Activated CD8-positive, alpha-beta memory T cell treated with anti-CD3 and anti-CD28 coated beads for 48 hours (primary cell): Measurements from ENCODE around the gene CCDC39.

ENCODE experiments used
- DNase-seq, 3 experiments: peaks; one replicate each; pipeline ENCODE4 v3.0.0-alpha.2; 2020; ENCODE audit warnings: low read depth in 2 of 3, low spot score in 2 of 3

Gene CCDC39

GRCh38 chr3:180679178-180680096, at the start of gene CCDC39:
Gene CCDC39, minus strand, starts transcription at chr3:180679489. Its CDS starts 109 bp downstream, at chr3:180679380.
- DNase-seq, result peak; percentile 24 to 54 (median 45)

GRCh38 chr3:180720012-180720411, 40.7 kb upstream of the CCDC39 start:
- no peak for DNase-seq

GRCh38 chr3:180707896-180708295, 28.6 kb upstream of the CCDC39 start:
- DNase-seq, result no peak

- no peak for DNase-seq
These were observed 26.3 kb upstream of the CCDC39 start for GRCh38 chr3:180705619-180706018.

DNA sequence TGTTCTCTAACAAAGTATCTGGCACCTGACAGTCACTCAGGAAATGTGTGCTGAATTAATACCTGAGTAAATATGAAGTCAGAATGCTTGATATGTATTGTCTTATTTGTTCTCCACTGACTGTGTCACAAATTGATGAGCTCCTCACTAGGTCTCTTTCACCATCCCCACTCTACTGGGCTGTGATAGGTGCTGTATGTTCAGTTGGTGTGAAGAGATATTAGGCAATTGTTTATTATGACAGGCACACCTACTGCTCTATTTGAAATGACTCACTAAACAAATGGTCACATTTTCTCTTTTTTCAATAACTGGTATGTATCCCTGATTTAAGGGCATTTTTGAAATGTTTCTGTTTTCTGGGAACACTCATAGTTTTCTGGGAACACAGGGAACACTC, 25.2 kb upstream of the CCDC39 start:
- no peak for DNase-seq

- no peak for DNase-seq
These were observed 21.7 kb upstream of the CCDC39 start for GRCh38 chr3:180700941-180701340.

GRCh38 chr3:180698760-180699270, 19.5 kb upstream of the CCDC39 start:
- no peak for DNase-seq

GRCh38 chr3:180694321-180694720, 15.0 kb upstream of the CCDC39 start:
- DNase-seq, result no peak

- no peak for DNase-seq
These were observed 14.4 kb upstream of the CCDC39 start for GRCh38 chr3:180693656-180694055.

DNA sequence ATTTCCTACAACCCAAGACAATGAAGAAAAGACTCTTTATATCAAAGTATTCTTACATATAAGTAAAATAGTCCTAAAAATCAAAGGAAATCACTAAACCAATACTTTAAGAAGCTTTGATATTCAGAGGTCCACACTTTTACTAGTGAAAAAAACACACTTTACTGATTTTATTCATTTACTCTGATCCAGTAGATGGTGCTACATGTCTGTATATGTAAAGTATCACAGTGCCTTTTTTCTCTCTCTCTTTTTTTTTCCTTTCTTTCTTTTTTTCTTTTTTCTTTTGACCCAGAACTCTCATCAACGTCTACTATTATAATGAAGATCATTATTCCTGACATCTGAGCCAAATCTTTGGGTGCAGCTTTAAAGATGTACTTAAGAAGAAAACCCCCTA, 10.8 kb upstream of the CCDC39 start:
- DNase-seq, result no peak

GRCh38 chr3:180684807-180685206, 5.5 kb upstream of the CCDC39 start:
- no peak for DNase-seq

DNA sequence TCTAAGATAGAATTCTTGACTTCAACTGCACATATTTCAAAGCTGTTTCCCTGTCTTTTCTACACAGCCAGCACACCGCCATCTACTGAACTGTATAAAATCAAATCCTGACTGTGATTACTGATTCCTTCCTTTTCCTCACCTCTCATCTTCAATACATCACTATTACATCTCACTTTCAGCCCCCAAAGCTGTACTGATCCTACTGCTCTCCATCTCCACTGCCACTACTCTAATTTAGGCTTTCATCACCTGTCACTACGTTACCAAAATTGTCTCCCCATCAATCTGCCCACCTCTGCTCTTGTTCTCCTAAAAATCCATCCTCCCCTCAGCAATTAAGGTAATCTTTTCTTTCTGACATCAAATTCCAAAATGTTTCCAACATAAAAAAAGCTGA, 4.5 kb upstream of the CCDC39 start:
- DNase-seq, result no peak

DNA sequence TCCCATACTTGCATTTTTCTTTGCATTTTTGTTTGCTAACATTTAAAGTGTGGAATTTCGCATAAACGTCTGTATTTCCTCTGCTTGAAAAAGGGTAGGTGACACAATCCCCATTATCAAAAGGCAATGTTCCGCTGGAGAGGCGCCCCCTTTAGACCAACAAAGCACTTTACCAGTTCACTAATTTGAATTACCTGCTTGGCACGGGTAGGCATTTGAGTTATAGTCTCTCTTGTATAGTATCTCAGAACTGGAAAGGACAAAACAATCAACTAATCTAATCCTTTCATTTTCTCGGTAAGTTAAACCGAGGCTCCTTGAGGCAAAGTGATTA, 775 bp upstream of the CCDC39 start:
- peak in 1 of 3 experiments; percentile 0 for DNase-seq

DNA sequence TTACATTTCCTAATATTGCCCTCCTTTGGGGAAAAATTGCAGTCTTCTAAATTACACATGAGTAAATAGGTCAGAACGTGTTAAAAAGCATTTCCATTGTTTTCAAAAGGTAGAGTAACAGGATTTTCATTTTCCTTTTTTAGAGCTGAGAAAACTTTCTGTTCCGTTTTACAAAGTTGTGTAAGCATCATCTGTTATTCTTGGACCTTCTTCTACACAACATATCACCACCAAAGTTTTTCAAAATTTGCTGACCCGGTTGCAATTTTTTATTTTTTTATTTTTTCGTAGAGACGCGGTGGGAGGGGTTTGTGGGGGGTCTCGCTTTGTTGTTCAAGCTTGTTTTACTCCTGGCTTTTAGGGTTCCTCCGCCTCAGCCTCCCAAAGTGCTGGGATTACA, 1.1 kb downstream of the CCDC39 start:
- no peak for DNase-seq

GRCh38 chr3:180661444-180661843, 17.8 kb downstream of the CCDC39 start:
- no peak for DNase-seq

GRCh38 chr3:180657094-180657493, 22.2 kb downstream of the CCDC39 start:
- DNase-seq, result no peak

GRCh38 chr3:180656406-180656805, 22.9 kb downstream of the CCDC39 start:
- no peak for DNase-seq

- DNase-seq, result no peak
These were observed 33.0 kb downstream of the CCDC39 start for GRCh38 chr3:180646187-180646790.

DNA sequence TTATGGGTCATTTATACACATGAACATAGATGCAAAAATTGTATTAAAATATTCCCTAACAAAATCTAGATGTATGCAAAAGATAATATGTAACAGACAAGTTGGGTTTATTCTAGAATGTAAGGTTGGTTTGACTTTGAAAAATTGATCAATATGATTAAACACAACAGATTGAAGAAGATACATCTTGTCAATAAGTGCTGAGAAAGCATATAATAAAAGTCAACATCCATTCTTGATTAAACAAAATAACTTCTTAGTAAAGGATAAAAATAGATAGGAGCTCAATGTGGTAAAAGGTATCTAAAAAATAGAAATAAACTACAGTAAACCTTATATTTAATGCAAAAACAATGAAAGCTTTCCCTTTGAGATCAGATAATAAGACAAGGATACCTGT, 38.3 kb downstream of the CCDC39 start:
- DNase-seq, result no peak

DNA sequence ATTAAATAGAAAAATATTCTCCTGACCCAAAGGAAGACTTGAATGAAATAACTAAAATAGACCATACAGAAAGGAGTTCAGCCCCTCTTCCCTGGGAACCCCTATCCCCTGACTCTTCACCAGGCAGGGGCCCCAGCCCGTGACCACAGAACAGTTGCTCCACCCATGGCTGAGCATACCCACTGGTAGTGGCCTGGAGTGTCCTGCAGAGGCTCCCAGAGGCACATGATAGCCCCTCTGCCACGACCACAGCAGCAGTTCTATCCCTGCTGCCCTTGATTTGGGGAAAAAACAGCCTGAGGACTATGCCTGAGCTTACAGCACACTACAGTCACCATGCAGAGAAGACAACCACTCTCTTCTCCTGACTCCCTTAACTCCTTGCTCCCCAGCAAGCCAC, 45.6 kb downstream of the CCDC39 start:
- DNase-seq, result no peak

GRCh38 chr3:180631317-180631716, 48.0 kb downstream of the CCDC39 start:
- DNase-seq, result no peak

DNA sequence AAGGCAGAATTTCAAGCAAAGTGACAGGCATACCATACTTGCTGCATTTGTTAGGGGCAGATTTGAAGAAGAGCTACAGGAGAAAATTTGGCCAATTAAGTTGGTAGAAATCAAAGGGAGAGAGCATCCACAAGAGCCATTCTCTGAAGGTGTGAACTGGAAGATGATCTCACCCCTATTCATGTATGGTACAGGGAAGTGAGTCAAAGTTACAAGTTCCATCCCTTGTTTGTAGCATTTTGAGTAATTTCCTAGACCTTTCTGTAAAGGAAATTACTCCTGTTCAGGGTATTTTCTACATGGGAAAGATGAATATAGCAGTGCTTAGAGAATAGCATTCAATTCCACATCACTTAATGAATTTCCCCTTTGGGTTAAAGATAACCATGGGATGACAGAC, 48.9 kb downstream of the CCDC39 start:
- DNase-seq, result no peak
